Superior temporal gyrus (tissue), 1 donor: ENCODE data around the gene ATMIN.

Source experiments
- DNase-seq: peaks from one replicate; pipeline ENCODE4 v3.0.0-alpha.2; 2016; ENCODE audit errors: extremely low spot score

The ATMIN gene

DNA sequence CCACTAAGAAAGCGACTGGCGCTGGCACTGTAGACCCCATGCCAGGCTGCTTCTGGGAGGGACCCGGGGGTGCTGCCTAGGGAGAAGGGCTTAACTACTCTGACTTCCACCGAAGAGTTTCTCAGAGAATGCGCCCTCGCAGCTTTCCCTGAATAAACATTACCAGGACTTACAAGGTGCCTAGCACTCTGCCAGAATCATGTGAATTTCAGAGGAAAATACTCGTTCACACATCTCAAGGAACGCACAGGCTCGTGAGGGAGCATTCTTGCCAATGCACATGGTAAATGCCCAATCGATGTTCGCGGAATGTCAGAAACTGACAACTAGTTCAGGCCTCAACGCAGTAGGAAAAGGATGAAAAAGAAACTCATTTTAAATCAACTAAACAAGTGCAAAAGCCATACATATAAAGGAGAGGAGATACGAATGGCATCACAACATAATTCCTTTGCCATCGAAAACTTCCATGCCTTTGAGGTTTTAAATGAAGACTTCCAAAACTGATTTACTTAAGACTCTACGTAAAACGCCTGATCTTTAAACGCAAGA lies 30.0 kb upstream of the ATMIN start:
- peak; percentile 55 for DNase-seq

DNA sequence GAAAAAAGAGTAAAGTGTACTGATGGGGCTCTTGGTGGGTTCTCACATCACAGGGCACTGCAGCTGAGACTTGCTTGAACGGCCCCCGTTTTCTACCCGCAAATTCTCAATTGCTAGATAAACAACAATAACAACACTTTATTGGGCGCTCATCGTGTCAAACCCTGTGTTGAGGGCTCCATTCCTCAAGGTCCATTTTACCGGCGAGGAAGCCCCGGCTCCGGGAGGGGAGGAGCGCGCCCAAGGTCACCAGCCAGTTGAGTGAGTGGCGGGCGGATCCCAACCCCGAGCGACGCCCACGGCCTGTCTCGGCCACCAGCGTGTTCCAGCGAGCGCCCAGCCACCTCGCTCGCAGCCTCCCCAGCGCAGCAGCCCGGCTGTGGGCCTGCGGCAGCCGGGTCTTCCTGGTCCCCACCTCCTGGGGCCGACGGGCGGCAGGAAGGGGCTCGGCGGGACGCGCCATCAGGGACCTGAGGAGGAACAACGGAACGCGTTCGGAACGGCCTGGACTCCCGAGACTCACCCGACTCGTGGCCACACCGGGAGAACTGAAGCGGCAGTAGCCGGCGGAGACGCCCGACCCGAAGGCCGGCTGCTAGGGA lies 29.3 kb upstream of the ATMIN start:
- DNase-seq: peak; percentile 38

DNA sequence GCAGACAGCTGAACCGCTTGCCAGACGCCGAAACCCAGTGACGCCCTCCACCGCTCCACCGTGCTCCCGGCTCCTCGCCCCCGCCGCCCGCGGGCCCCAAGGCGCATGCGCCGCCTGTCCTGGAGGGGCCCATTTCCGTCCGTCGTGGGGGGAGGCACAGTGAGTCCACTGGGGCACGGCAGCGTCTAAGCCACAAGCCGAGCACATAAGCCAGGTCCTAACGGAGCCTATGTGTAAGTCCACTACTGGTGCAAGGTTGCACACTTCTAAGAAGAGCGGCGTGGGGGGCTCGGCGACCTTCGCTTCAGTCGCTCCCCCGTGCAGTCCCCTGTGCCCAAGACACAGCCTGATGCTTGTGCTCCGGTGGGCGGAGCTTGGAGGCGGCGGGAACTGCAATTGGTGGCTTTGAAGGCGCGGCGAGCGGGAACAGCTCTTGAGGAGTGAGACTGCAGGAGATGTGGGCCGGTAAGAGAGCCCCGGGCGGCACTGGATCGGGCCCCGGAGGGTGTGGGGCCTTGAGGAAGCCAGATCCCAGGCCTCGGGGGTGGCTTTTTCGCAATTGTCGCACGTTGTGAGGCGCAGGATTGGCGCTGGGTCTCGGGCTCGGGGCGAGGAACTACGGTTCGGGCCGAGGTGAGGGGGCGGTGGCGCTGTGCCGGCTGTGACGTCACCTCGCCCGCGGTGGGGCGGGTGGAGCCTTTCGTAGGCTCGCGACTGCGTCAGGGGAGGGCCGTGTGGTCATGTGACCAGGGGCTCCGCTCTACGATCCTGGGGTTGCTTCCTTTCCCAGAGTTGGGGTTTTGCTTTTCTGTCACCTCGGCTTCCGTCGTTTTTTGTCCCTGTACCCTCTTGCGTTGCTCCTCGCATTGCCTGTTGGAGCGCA lies 28.6 kb upstream of the ATMIN start, which contains the start of the genes CENPN and CMC2:
TSS of gene CENPN (plus strand) at position 402 of the 883 bp plus-strand sequence. CDS start 4,726 bp downstream, outside the sequence.
TSS of gene CMC2 (minus strand) at position 73 of the 883 bp plus-strand sequence. CDS start 9,491 bp downstream, outside the sequence.
- DNase-seq: peak; percentile 98

DNA sequence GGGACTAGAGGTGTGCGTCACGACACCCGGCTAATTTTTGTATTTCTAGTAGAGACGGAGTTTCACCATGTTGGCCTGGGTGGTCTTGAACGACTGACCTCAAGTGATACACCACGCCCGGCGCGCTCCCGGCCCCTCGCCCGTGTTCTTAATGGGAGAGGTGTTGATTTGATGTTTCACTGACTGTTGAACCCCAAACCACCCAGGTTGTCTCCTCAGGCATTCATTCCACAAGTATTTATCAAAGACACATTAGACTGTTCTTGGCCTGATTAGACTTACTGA lies 27.2 kb upstream of the ATMIN start:
- no peak for DNase-seq

DNA sequence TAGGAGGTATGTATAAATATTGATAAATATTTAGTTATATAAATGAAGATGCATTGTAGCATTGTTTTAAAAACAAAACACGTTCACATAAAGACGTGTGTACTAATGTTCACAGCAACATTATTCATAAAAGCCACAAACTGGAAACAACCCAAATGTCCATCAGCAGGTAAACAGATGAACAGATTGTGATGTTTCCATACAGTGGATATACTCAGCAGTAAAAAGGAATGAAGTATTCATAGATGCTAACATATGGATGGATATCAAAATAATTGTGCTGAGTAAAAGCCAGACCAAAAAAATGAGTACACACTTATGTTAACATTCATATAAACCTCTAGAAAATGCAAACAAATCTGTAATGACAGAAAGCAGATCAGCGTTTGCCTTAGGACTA lies 22.7 kb upstream of the ATMIN start:
- DNase-seq: no peak

DNA sequence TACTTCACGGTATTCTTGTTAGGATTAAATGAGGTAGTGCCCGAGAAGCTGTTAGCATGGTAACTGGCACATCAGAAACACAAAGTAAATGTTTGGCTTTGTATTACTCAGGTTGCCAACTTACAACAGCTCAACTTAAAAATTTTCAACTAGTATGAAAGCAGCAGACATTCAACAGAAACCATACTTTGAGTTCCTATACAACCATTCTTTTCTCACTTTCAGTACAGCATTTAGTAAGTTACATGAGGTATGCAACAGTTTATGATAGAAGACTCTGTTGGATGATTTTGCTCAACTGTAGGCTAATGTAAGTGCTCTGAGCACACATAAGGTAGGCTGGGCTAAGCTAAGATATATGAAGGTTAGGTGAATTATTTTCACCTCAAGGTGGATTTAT lies 21.0 kb upstream of the ATMIN start:
- DNase-seq: no peak

DNA sequence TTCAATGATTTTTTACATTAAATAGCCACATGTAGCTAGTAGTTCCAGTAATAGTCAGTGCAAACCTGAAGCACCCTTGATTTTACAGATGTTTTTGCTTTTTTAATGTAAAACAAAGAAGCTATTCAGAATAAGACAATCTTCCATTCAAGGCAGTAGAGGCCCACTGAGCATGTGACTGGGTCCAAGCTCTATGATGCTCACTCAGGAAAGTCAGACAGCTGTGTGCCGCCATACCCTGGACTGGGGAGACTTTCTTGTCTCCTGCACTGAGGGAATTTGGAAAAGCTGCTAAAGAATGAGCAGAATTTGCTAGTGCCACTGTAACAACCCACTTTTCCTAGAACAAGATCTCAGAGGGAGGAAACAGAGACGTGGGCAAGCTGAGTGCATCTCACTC lies 17.1 kb upstream of the ATMIN start:
- peak; percentile 90 for DNase-seq

DNA sequence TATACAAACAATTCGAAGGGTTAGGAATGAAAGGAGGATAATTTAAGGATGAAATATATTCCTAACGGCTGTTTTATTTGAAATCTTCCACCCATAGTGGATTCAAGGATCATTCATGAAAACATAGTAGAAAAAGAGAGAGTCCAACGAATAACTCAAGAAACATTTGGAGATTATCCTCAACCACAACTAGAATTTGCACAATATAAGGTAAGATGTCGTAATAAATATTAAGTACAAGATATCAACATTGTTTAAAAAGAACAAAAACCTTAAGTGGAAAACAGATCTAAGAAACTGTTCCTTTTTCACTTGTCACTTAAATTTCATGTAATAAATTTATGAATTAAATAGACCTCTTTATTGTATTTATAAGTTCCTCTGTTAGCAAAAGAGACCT lies 9.2 kb upstream of the ATMIN start:
- DNase-seq: no peak

DNA sequence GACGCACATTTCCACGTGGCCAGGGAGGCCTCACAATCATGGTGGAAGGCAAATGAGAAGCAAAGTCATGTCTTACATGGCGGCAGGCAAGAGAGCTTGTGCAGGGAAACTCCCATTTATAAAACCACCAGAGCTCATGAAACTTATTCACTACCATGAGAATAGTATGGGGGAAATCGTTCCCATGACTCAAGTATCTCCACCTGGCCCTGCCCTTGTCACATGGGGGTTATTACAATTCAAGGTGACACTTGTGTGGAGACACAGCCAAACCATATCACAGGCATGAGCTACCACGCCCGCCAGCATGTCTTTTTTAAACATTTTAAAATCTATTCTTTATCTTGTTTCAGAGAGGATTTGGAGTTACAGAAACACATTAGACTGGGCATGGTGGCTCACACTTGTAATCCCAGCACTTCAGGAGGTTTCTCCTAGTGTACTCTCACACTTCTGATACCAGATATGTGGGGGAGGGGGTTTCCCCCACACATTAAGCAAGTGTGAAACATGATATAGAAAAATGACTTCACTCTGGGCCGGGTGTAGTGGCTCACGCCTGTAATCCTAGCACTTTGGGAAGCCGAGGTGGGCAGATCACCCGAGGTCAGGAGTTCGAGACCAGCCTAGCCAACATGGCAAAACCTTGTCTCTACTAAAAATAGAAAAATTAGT lies 5.6 kb upstream of the ATMIN start:
- no peak for DNase-seq

DNA sequence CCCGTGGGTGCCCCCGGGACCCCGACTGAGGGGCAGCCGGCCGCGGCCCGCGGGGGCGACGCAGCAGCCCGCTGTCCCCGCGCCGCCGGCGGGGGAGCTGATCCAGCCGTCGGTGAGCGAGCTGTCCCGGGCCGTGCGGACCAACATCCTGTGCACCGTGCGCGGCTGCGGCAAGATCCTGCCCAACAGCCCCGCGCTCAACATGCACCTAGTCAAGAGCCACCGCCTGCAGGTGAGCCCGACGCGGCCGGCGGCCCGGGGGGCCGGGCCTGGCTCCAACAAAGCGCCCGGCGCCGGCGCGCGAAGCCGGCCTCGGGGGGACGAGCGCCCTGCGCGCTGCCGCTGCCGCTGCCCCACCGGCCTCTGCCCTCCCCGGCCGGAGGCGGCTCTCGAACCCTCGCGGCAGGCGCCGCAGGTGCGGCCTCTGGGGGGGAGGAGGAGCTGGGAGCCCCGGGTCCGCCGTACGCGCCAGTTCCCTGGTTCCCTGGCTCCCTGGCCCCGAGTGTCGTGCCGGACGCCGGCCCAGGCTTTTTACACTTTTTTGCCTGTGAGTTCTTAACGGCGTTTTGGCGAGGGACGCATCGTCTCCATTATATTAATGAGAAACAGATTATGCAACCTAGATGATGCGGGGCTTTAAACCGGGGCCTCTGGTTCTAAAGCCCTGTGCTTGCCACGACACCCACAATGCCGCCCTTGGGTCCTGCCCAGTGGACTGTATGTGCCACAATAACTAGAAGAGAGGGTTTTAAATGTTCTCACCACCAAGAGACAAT lies 521 bp downstream of the ATMIN start:
- peak; percentile 42 for DNase-seq

DNA sequence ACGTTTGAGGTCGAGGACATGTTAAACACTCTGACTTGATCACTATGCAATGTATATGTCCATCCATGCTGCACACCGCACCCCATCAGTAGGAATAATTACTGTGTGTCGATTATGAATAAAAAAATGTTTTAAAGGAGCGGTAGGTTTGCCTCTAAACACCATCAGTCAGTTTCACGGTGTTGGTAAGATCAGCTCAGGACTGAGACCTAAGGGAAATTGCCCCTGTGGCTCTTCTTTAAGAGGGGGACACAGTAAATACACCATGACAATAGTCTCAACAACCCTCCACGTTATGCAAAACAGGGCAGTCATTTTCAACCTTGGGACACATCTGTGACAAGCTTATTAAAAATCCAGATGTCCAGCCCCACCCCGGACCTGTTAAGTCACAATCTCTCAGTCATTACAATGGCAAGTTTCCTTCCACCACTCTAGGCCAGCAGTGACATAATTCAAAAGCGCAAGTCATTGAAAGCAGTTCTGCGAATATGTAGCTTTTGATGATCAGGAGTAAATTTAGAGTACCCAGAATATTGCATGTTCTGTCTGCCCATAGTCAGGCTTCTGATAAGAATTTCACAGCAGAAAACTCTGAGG lies 1.2 kb downstream of the ATMIN start:
- no peak for DNase-seq

DNA sequence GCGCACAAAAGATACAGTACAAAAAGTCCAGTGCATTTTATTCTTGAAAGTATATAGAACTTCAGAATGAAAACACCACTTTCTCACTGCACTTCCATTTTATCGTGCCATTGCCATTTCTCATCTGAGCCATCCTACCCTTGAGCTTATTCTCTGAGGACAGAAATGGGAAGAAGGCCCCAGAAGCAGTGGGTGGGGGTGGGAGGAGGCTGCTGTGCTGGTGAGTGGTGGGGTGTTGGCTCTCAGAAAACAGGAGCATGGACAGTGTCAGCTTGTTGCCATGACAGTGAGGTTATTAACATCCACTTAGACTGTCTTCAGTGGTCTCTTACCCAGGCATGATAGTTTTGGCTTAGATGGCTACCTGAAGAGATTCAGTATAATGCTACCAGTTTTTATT lies 4.5 kb downstream of the ATMIN start:
- DNase-seq: no peak

DNA sequence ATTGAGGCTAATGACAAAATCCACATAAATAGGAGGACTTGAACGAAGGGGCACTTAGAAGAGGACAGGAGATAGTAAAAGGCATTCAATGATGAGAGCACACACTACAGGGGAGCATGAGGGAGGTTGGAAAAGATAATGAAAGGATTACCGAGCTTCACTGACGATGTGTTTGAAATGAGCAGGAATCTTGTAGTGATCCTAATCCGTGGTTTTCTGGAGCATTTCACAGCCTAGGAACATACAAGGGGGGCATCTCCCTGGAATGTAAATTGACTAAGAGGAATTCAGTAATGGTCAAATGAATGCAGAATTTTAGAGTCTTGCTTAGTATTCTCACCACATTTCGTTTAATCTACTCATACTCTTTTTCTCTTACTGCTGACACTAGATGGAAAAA lies 5.2 kb downstream of the ATMIN start:
- DNase-seq: no peak

DNA sequence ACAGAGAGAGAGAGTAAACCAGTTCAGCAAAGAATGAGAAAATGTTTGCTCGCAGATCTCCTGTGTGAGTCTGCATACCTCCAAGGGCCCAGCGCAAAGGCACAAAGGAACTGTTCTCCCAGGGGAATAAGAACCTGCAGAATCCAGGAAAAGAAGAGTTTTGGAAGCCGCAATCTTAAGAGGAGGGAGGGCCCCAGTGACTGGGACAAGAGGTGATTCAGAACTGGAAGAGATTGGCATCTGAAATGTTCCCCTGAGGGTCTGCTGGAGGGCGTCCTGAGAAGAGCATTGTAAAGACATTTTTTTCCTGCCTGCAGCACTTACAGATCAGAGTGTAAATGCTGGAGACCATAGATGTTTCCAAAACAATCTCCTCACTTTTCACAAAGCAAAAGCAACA lies 6.1 kb downstream of the ATMIN start:
- no peak for DNase-seq

DNA sequence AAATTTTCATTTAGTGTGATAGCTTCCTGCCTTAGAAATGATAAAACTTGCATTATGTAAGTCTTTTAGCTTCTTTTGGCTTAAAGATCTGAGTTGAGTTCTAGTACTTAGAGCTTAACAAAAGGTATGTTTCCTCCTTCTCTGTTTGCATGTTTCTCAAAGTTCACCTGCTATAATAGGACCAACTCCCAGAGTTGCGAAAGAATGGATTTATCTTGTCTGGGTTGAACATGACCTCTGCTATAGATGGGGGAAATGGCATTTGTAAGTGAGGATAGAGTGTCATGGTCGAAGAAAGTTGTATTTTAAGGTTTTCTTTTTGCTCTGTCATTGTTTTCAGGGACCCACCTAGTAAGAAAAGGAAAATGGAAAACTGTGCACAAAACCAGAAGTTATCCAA lies 7.2 kb downstream of the ATMIN start:
- no peak for DNase-seq

DNA sequence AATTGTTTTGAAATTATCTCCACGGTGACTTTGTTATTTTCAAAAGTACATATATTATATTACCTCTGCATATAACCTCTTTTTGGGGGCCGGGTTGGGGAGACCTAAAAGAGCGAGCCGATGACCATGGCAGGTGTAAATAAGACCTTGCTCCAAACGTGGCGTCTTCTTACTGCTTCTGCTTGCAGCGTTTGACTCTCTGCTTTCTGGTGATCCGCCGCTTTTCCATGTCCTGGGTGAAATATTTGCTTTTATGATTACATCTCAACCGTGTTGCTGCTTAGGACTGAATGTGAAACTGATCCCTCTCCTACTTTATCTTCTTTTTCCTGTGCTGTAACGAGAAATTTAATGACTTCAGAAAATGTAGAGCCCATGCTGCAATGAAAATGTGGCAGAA lies 18.1 kb downstream of the ATMIN start:
- no peak for DNase-seq

DNA sequence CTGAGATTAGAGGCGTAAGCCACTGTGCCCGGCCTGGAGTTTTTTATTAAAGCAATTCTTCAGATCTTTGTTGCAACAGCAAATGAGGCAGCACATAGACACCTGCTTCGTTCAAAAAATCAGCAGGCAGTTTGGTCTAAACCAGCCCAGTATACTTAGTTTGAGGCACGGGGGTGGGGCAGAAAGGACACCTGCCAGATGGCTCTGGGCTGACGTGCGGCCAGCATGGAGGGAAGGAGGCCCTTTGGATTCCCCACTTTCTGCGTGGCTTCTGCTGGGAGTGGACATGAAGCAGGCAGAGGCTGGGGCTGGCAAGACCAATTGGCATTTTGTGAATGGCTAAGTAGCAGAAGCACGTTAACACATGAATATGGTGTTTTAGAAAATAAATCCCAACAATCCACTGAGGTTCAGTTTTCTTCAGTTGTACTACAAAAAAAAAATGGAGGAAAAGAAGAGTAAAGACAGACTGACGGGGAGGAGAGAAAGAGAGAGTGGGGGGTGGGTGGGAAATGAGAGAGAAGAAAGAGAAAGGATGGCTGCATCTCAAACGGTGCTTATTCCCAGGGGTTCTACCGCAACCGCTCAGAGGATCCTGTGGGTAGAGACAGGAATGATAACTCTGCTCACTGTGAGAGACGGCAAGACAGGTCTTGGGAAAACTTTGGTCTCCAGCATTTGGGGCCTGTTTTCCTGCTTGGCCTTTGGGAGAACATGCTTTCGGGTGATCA lies 25.1 kb downstream of the ATMIN start:
- no peak for DNase-seq

DNA sequence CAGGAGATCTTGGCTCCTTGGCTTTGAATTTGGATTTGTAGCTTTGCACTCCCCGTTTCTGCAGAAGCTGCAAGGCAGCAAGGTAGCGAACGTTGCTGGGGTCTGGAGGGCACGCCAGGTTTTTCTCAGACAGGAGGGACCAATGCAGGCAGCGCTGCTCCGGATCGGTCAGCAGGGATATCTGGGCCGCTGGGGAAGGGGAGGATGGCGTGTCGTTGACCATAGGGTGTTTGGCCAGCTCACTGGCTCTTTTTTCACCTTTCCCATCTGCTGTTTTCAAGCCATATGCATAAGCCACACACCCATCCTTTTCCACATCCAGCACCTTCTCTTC lies 25.6 kb downstream of the ATMIN start:
- no peak for DNase-seq

DNA sequence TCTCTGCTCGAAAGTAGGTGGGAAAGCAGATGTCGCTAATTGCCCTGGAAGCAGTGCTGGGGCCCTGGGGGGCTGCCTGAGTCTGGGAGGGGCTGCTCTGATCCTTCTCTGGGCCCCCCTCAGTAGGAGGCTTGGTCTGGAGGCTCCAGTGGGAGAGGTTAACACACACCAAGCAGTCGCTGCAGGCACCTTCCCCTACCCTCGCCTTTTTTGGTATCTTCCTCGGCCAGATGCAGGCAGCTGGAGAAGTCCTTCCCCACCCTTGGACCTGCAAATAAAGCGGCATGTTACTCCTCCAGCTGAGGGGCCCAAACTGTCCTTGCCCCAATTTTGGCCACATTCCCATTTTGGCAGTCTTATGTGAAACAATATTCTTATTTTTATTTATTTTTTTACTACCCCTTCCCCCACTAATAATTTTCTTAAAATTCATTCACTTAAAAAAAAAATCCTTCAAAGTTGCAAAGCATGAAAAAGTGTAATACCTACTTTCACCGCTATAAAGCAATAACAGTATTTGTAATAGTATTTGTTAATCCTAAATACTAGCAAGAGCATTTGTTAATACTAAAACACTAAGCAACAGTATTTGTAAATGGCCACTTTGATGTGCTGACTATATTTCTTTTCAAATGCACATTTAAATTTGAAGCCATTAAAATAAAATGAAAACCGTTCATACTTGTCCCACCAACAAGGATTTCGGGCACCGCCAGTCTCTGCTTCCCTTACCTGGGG lies 26.4 kb downstream of the ATMIN start:
- DNase-seq: no peak

DNA sequence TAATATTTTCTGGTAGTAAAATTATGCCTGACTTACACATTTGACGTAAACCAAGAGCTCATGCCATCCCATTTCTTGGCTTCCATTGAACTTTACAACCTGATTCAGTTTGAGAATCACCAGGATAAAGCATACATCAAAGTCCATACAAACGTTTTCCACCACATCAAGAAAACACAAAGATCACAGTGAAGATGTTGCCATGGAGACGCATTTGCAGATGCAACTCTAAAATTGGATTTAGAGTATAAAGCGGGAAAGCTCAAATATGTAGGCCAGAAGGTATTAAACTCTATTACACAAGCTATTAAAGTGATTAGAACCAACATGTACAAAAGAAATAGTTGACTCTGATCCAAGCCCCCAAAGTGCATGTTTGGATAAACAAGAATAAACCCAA lies 31.0 kb downstream of the ATMIN start:
- peak; percentile 26 for DNase-seq
